NCI-H2107 treated with DMSO at 0.1 percent for 48 hours (cell line): Measurements from ENCODE around the gene ETS1.
A peak's percentile ranks its signal among the peaks of the same experiment; 100 is the strongest.

Experiments
- DNase-seq: peaks from one replicate; lab custom pipeline; 2025; ENCODE audit not compliant: unreplicated experiment; lab: John Stamatoyannopoulos, UW

The ETS1 gene

GRCh38 chr11:128587415-128587814 lies at the start of gene ETS1:
Gene ETS1, minus strand, starts transcription at chr11:128587558. Its CDS starts 14,428 bp downstream, at chr11:128573130.
- DNase-seq, result no peak

GRCh38 chr11:128634395-128634794 lies 47.0 kb upstream of the ETS1 start:
- no peak for DNase-seq

DNA sequence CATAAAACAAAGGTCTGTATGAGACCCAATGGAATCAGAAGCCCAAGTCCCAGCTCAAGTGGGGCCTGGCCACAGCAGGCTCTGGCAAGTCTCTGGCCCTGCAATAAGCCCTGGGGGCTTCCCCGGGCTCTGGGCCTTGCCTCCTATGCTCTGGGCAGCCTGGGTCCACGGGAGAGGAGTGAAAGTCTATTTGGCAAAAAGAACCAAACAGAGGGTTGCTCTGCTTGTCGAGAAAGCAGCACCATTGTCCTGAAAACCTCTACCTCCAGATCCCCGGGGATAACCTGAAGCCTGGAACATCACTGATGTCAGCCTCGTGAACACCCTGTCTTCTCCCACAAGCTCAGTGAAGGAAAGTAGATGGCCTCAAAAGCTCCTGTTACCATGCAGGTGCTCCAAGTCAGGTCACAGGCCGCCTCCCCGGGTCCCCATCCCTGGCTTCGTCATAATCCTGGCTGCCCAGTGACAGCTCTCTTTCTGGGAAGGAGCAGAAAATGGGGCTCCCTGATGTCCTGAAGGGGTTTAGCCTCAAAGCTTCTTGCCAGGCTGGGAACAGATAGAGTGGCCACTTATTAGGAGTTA lies 46.1 kb upstream of the ETS1 start:
- DNase-seq, result no peak

DNA sequence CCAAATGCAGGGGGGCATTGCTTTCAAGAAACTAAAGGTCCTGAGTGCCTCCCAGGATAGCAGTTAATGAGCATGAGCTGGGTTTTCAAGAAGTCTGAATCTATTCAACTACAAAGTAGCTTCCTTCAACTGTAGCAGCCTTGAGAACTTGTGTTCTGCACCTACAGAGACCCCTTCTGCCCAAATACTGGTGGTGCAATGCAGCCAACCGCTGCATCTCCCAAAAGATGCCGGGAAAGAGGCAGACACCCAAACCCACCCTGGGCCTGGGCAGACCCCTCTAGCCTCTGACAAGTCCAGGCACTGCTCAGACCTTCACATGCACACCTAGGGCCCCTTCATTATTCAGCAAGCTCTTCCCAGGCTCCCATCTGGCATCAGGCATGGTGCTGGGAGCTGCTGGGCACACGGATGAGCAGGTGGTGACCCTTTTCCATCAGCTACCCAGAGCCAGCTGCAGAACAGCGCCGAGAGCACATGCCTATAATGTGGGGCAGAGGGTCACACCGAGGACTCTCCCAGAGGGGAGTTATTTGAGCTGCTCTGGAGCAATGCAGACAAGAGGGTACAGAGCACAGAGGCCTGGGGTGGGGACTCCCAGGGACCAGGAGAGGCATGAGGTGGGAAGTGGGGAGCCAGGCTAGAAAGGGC lies 44.9 kb upstream of the ETS1 start:
- DNase-seq, result no peak

DNA sequence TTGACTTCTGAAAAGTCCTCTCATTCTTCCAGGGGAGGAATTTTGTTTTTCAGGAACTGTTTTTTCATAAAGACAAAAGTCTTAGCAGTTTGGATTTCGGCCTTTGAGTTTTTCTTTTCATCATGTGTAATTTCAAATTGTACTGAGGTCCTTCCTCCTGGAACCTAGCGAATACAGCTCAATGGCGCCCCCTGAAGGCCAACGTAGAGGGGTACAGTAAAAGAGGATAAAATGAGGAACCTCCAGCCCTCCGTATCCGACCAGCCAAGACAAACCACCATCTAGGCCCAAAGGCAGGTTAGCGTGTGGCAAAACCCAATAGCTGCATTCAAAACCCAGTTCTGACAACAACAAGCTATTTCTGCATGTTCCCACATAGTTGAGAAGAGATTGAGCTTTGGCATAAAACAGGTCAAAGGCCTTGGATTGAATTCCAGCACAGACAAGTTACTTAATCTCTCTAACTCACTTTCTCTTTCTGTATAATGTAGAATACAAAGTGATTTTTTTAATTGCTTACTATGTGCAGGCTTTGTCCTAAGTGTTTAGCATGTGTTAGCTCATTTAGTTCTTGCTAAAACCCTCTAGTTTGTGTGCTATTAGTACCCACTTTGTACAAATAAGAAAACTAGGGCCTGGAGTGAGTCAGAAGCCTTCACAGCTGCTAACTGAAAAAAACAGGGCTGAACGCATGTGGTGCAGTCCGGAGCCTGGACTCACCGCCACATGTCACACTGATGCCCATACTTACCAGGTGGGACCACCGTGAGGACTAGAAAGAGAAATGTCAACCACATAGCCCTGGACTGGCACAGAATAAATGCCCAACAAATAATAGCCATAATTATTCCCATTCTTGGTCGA lies 43.2 kb upstream of the ETS1 start:
- peak; percentile 8 for DNase-seq

GRCh38 chr11:128629516-128630106 lies 42.3 kb upstream of the ETS1 start:
- DNase-seq, result no peak

DNA sequence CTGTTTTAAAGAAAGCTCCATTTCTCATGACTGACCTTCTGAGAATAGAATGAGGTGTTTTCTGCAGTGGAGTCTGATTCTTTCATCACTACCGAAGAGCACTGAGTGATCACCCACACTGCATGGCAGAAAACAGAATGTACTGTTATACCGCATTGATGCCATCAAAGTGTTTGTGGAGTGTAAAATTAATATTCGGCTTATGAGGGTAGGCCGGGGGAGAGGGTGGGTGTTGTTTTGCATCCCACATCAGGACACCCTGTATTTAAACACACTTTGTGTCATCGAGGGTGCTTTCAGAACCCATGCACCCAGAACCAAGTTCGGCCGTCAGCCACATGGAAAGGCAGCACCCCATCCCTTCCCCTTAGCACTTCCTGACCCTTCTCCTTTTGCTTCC lies 41.3 kb upstream of the ETS1 start:
- no peak for DNase-seq

GRCh38 chr11:128628325-128628673 lies 40.9 kb upstream of the ETS1 start:
- DNase-seq, result no peak

DNA sequence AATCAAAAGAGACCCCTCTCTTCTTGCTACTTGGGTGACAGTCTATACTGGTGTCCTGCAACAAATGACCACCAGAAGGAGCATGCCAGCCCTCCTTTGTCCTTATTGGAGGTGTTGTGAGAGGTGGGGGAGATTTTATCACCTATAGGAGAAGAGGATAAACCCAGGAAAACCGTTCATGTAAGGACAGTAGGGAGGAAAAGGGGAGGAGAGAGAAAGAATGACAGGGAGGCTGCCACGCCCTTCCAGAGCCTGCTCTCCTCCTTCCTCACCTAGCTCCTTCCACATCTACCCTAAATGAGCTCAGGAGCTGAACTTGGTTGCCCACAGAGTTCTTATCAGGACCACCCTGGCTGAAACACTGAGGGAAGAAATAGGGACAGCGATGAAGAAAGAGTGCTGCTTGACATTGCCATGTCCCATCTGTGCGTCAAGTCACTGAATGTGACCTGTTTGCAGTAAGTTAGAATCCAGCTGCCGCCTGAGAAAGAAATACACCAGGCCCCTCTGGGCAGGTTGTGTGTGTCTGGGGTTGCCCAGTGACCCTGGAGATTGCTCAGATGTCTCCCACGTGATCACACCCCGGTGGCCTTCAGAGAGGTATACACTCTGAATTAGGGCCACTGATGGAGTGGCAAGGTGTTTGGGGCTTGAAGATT lies 40.4 kb upstream of the ETS1 start:
- no peak for DNase-seq

- no peak for DNase-seq
Measured at GRCh38 chr11:128626913-128627665, 39.7 kb upstream of the ETS1 start.

- DNase-seq, result no peak
Measured at GRCh38 chr11:128625746-128626145, 38.4 kb upstream of the ETS1 start.

DNA sequence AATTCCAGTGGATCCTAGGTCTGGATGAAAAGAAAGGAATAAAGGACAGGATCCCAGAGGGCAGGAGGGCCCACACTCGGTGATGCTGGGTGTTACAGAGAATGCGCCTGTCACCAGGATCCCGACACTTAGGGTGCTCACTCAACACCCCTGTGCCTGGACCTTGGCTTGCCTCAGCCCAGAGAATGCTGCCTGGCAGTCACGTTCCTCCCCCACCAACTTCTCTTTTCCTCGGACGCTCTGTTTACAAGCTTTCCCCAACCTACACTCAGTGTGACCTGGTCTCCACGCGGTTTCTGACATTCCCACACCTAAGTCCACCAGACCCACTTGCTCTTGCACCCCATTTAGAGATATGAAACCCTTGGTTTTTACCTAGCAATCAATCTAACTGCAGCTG lies 38.0 kb upstream of the ETS1 start:
- no peak for DNase-seq

GRCh38 chr11:128624269-128625175 lies 37.2 kb upstream of the ETS1 start:
- DNase-seq, result no peak

DNA sequence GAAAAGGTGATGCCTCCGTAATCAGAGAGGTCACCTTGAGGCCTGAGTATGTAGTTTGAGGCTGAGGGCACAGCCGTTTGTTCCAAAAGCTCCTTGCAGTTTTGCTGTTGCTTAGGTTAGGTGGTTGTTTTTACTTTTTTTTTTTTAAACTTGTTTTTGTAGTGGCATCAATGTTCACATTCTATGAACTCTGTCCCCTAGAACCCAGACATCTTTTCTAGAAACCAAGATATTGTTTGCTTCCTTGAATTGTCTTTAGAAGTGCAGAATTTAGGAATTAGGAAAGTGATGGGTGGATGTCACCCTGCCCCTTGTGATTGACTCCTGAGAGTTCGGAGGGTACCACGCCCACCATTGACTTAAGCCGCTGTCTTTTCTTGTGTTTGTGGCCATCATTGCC lies 35.7 kb upstream of the ETS1 start:
- no peak for DNase-seq

- DNase-seq, result no peak
Measured at GRCh38 chr11:128621601-128622501, 34.5 kb upstream of the ETS1 start.

DNA sequence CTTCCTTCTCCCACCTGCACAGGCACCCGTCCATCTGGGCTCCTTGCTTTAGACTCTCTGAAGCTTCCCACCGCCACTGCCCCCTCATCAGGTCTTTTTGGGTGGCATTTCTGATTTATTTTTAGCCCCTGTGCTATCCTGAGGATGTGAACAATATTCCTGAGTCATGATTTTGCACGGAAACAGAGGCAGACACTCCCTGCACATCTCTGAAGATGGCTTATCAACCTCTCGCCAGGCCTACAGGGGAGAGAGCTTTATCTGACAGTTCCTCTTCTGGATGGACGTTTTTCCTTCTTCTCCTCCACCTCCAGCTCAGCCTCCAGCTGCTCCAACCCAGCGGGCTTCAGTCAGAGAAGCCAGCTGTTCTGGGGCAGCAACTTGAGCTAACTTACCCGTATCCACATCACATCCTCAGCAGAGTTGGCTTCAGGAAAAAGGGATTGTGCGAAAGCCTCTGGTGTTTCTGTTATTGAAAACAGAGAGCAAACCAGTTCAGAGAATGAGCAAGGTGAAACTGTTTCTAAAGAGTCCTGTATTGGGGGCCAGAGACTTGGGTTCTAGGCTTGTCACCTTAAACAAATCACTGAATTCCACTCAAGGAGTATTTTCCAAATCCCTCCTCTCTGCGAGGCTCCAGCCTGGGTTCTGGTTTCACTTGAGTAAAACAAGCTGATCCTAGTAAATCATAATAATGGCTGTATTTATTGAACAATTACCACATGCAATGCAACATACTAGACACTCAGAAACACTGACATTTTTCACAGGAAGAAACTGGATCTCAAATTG lies 33.1 kb upstream of the ETS1 start:
- DNase-seq, result no peak

DNA sequence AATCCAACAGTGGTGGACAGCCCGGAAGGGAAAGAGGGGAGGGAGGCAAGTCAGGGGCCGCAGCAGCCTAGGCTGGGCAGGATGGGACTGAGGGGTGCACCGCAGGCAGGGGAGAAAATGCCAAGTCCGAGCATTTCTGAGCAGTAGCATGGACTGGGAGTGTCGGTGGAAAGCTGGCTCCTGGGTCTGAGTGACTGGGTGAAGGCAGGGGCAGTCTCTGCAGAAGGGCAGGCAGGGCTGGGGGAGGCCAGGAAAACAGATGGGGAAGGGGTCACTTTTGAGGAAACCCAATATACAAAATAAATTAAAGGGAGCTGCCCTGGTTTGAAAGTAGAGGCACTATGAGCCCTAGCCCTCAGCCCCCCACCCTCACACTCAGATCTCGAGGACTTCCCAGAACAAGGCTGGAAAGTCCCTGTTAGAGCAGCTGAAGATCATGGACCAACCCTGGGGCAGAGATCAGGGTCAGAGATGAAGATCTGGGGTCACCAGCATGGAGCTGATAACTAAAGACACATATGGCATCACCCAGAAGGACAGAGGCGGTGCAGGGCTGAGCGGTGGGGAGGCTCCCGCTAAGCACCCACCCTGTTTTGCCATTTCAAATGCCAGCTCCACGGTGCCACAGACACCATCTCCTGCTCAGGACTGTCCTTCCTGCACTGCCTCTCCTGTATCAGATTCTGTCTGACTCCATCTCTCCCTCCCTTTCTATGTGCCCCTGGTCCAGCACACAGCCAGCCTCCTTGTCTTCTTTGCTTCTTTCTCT lies 32.4 kb upstream of the ETS1 start:
- no peak for DNase-seq
